Measurements from ENCODE around the gene PLXDC2. TPM values are rescaled to one million over a fixed set of nuclear protein-coding genes. Genes with fewer than 3 reads are reported as not detected.

The PLXDC2 gene
- polyA plus RNA-seq, 1 of the 3 experiments (the other 2 are of a cell fraction): 2.5 TPM

DNA sequence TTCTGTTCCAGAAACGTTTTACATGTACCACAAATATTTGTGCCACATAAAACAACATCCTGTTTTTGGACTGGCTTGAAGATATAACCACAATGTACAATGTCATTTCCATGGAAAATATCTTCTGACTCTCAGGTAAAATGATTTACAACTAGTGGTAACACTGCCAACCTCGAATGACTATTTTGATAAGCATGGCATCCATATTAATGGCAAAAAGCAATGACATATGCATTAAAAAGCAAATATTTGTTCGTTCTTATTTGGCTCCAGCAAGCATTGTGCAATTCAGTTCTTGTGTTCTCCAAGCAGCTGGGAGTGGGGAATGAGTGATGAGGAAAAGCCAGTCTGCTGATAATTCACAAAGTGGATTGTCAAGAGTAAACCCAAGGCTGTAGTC lies 289.0 kb downstream of the PLXDC2 start:
- no peak for TF ChIP-seq PBX3 (IDR thresholded peaks at IDR 0.05)
- TF ChIP-seq REST (IDR thresholded peaks at IDR 0.05; ENCODE audit: low read depth, low read length): no peak
- no peak for TF ChIP-seq MEF2A (IDR thresholded peaks at IDR 0.05; ENCODE audit: borderline replicate concordance, low read depth)
- TF ChIP-seq FOXJ3 (CRISPR knock-in tag; IDR thresholded peaks at IDR 0.05): no peak

DNA sequence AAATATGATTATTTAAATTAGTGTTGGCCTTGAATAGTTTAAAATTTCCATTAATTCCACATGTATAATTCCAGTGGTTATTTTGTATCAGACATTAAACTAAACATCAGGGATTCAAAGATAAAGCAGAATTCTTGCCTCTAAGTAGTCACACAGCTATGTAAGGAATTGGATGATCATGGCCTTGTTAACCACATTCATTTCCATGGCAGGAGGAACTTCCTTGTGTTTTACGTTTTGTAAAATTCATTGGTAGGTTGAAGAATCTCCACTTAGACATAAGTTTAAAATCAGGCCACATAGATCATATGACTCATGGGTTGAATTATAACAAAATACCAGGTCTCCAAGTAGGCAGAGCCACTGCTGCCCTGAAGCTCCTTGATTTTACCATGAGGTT lies 289.7 kb downstream of the PLXDC2 start:
- H3K79me2 ChIP-seq (ENCODE audit: insufficient read depth): no peaks in the 10 kb centered on the region
- 39% methylated on average over 1 of the region's 1 CpG for WGBS (ENCODE audit: low lambda C conversion rate)
- H4K20me1 ChIP-seq (ENCODE audit: insufficient read depth): no peaks in the 10 kb centered on the region
- TF ChIP-seq POLR2AphosphoS5 (IDR thresholded peaks at IDR 0.05; ENCODE audit: low read depth, low read length) (no peak), TEAD4 (IDR thresholded peaks at IDR 0.05; ENCODE audit: borderline replicate concordance, insufficient read depth) (no peak), TAF1 (IDR thresholded peaks at IDR 0.05; ENCODE audit: borderline replicate concordance, low read depth, low read length) (no peak), GABPA (IDR thresholded peaks at IDR 0.05; ENCODE audit: low read depth) (no peak), ZBTB33 (IDR thresholded peaks at IDR 0.05; ENCODE audit: borderline replicate concordance, low read depth) (no peak), USF1 (IDR thresholded peaks at IDR 0.05; ENCODE audit: borderline replicate concordance, low read depth) (no peak), SMC3 (IDR thresholded peaks at IDR 0.05; ENCODE audit: low read depth, low read length) (no peak), RXRA (IDR thresholded peaks at IDR 0.05; ENCODE audit: borderline replicate concordance, low read depth) (no peak), MXI1 (IDR thresholded peaks at IDR 0.05; ENCODE audit: low read depth, low read length) (no peak), SIN3A (IDR thresholded peaks at IDR 0.05; ENCODE audit: borderline replicate concordance, low read depth, low read length) (no peak), NRF1 (IDR thresholded peaks at IDR 0.05; ENCODE audit: low read depth, low read length) (no peak), FOSL2 (IDR thresholded peaks at IDR 0.05; ENCODE audit: borderline replicate concordance, low read depth) (no peak), REST (IDR thresholded peaks at IDR 0.05; ENCODE audit: low read depth, low read length) (no peak), MEF2A (IDR thresholded peaks at IDR 0.05; ENCODE audit: borderline replicate concordance, low read depth) (no peak)

More for the DNA sequence above, 289.0 kb downstream of the PLXDC2 start:
- H3K27me3 ChIP-seq (ENCODE audit: insufficient read depth): no peaks in the 10 kb centered on the region
- 42% methylated on average over 3 of the region's 3 CpGs for WGBS (ENCODE audit: low lambda C conversion rate)
- no peak for DNase-seq
- H3K27ac ChIP-seq (ENCODE audit: low read depth in 2 of 2, low read length in 1 of 2): no peak overlapping the region
- no peak overlapping the region for H2AFZ ChIP-seq (ENCODE audit: low read depth)
- ChIA-PET CTCF (no interaction called here), POLR2A (no interaction called here)
- no peaks in the 10 kb centered on the region for H3K79me2 ChIP-seq (ENCODE audit: insufficient read depth)
- H3K9me3 ChIP-seq: no peaks in the 10 kb centered on the region
- H4K20me1 ChIP-seq (ENCODE audit: insufficient read depth): no peaks in the 10 kb centered on the region
- no peak overlapping the region for H3K9ac ChIP-seq
- H3K9me2 ChIP-seq: 0 out of 2 replicates have a peak, but pooled peaks cover 3% of the 10 kb centered on the region
- H3K4me1 ChIP-seq (ENCODE audit: control insufficient read depth in 1 of 2, insufficient read depth in 2 of 2, low read depth in 1 of 2, low read length in 1 of 2): no peaks in the 10 kb centered on the region; a peak in 1 of 4 replicates
- no peaks in the 10 kb centered on the region for H3F3A ChIP-seq (replicated peaks; ENCODE audit: insufficient read depth)
- H3K36me3 ChIP-seq (replicated peaks in 1 of 2; ENCODE audit: control insufficient read depth in 1 of 2, insufficient read depth in 2 of 2, low read length in 1 of 2): no peaks in the 10 kb centered on the region
- H3K4me2 ChIP-seq: no peak overlapping the region
- H3K4me3 ChIP-seq (ENCODE audit: low read depth in 2 of 2, low read length in 1 of 2): no peak overlapping the region

More for the DNA sequence above, 289.7 kb downstream of the PLXDC2 start:
- Histone ChIP-seq H3K36me3 (replicated peaks in 1 of 2; ENCODE audit: control insufficient read depth in 1 of 2, insufficient read depth in 2 of 2, low read length in 1 of 2) (no peaks in the 10 kb centered on the region), H3K9me2 (0 out of 2 replicates have a peak, but pooled peaks cover 3% of the 10 kb centered on the region), H3F3A (replicated peaks; ENCODE audit: insufficient read depth) (no peaks in the 10 kb centered on the region), H3K27ac (ENCODE audit: low read depth in 2 of 2, low read length in 1 of 2) (no peak overlapping the region), H3K9me3 (no peaks in the 10 kb centered on the region), H2AFZ (ENCODE audit: low read depth) (no peak overlapping the region), H3K9ac (no peak overlapping the region), H3K4me3 (ENCODE audit: low read depth in 2 of 2, low read length in 1 of 2) (no peak overlapping the region), H3K4me1 (ENCODE audit: control insufficient read depth in 1 of 2, insufficient read depth in 2 of 2, low read depth in 1 of 2, low read length in 1 of 2) (no peaks in the 10 kb centered on the region; a peak in 1 of 4 replicates), H3K27me3 (ENCODE audit: insufficient read depth) (no peaks in the 10 kb centered on the region), H3K4me2 (no peak overlapping the region)
- ChIA-PET CTCF (no interaction called here), POLR2A (no interaction called here)
- DNase-seq: no peak

Data from SK-N-SH (cell line).